GM19238 (cell line): ENCODE data around the gene DIPK1A.
"Not testable (repeated sequence)": the region's sequence is repeated elsewhere in the genome, so short reads cannot be mapped to it uniquely, and the experiment has no call there.

ENCODE experiments used
- DNase-seq: peaks from one replicate; pipeline ENCODE4 v3.0.0; 2011; ENCODE audit warnings: low spot score; ENCODE audit not compliant: insufficient read length

Gene DIPK1A

DNA sequence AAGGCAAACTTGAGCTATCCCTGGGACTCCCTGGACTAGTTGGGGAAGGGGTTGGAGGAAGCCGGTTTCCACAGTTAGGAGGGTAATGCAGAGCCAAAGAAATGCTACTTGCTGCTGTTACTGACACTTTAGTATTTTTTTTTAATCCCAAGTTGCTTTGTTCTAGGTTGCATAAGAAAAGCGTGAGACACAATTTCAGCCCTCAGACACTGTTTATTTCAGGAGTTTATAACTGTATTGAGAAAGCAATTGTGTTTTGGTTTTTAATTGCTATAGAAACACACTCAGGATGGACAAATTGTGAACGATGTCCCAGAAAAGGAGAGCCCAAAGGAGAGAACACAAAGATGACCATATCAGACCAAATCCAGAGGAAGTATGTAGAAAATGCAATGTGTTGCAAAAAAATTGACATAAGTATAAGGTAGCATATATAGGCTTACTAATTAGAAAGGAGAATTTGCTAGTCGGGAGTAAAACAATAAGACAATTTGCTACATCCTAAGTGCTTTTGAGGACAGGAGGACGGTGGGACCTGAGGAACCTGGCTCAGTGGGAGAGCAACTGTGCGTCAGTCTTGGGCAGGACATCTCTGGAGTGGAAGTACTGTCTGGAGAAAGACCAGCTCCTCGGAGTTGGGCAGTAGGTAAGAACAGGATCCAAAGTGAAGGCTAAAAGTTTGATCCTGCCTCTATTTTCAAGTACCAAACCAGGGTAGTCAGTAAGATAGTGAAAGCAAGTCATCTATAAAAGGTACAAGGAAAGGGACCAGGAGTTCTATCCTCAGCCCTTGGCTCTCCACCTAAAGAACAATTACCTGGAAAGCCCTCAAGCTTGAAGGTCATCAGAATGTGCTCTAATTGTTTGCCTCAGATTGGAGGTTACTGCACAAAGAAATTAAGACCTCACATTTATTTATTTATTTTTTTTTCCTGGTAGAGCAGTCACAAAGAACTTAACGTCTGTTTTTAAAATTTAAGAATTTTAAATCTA, 39.9 kb downstream of the DIPK1A start:
- DNase-seq = no peak

DNA sequence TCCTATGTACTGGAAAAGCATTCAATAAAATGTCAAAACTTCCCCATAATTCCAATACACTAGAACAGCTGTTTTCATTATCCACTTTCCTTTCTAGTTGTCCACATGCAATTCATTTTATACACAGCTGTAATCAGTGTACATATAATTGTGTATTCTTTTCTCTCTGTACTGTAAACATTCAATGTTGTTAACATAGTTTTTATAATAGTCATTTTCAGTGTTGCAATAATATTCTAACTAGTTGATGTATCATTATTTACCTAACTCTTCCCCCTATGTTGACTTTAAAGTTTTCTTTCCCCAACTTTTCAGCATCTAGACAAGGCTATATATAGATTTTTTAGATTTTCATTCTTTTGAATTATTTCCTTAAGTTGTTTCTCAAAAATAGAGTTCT, 44.4 kb downstream of the DIPK1A start:
- no peak for DNase-seq

DNA sequence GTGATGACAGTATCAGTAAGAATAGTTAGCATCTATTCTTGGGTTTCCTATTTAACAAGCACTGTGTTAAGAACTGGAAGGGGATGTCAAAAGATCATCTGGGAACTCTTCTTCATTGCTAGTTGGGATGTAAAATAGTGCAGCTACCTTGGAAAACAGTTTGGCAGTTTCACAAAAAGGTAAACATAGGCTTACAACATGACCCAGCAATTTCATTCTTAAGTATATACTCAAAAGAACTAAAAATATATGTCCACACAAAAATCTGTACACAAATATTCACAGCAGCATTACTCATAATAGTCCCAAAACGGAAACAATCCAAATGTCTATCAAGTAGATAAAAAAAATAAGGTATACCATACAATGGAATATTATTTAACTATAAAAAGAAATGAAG, 45.7 kb downstream of the DIPK1A start:
- no peak for DNase-seq

DNA sequence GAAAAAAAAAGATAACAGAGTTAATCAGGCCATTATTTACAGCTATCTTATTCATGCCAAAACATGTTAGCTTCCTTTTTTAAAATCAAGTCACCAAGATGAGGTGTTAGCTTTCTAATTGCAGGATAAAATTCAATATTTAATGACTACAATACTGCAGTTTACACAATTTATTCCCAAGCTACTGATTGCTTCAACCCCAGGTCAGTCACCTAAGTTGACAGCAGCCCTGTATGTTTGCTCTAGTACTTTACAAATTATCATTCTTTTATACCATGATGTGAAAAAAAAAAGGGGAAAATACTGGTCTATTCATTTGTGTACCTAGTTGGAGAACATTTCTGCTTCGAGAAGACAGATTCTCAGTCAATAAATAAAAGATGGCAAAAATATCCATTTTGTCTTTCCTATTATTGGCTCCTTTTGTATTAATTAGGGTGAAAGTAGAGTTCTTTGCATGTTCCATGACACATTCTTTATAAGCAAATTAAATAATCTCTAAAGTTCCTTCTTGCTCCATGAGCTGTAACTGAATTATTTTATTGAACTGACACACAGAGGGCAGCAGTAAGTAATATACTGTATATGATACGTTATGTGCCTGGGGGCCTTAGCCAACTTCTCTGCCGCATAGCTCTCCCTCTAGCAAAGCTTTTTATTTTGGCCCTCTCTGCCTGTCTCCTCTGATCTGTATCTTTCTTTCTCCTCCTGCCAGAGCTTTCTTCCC, 48.0 kb downstream of the DIPK1A start:
- no peak for DNase-seq

DNA sequence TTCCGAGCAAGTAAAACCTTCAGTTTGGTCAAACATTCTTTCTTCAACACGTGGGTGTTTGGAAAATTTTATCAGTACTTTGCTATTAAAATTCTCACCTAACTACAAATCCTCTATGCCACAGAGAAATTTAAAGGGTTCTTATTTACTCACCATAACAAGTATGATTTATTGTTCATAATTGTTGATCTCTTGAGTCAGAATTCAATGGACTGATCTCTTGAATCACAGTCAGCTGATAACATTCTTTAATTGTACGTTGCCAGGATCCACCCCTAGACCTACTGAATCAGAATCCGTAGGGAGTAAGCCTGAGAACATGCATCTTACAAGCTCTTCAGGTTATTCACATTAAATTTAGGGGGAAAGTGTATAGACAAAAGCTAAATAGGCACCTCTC, 51.2 kb downstream of the DIPK1A start:
- DNase-seq = no peak

DNA sequence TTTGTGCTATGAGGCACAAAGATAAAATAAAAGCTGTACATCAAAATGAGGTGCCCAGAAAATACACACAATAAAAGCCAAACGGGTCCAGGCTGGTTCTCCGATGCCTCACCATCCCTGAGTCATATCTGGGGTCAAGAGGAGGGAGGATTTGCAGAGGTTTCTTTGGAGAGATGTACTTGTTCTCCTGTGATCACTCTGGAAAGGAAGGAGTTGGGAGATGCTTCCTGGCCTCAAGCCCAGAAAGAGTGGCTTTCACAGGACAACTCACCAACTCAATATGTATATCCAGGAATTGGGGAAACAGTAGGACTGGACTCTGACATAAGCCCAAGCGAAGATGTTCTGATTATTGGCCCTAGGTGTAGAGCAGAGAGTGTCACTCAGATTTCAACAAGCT, 51.9 kb downstream of the DIPK1A start:
- no peak for DNase-seq

DNA sequence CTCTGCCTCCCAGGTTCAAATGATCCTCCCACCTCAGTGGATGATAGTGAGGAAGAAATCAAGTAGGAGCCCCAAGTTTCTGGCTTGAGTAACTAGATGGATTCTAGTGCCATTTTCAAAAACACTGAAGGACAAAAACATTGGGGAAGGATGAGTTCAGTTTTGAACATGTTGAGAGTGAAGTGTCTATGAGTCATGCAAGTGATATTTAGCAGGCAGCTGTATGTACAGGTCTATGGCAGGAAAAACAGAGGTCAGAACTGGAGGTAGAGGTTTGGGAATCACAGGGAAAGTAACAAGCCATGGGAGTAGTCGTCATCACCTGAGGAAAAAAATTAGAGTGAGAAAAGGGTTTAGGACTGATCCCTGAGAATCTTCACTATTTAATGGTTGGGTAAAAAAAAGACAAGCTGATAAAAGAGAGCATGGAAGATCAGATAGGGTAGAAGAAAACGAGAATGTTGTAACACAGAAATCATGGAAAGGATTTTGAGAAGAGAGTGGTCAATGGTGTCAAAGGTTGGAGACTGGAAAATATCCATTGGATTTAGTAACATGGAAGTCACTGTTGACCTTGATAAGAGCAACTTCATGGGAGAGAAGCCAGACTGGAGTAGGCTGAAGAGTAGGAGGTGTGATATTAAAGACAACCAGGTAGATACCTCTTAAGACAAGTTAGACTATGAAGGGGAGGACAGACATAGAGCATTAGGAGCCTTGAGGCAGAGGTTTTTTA, 53.1 kb downstream of the DIPK1A start:
- no peak for DNase-seq

DNA sequence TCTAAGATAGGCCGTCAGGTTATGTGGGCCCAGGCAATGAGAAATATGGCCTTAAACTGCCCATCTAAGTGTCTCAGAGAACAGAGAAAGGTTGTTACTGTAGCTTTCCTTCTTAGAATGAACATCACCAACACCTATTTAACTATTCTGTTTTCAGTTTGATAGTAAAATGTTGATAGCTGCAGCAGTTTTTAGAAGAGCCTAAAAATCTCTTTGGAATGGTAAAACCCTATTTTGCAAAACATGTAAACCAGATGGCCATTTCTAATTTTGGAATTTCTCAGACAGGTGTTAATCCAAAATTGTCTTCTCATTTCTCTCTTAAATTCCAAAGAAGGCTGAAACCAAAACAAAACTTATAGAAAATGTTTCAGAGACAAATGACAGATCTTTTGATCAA, 57.5 kb downstream of the DIPK1A start:
- no peak for DNase-seq

DNA sequence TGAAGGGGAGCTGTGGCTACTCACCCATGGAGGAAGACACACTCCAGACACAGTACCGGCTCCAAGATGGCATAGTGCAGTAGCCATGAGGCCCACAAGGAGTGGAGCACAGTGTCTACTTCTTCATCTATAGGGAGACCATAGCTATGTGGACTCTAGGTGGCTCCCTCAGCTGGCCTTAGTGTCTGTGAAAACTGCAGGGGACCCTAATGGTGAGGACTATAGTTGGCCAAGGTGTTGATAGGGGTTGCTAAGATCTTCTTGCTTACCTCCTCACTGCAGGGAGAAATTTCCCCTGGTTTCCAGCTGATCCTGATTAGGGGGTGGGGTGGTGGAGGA, 58.9 kb downstream of the DIPK1A start:
- no peak for DNase-seq

DNA sequence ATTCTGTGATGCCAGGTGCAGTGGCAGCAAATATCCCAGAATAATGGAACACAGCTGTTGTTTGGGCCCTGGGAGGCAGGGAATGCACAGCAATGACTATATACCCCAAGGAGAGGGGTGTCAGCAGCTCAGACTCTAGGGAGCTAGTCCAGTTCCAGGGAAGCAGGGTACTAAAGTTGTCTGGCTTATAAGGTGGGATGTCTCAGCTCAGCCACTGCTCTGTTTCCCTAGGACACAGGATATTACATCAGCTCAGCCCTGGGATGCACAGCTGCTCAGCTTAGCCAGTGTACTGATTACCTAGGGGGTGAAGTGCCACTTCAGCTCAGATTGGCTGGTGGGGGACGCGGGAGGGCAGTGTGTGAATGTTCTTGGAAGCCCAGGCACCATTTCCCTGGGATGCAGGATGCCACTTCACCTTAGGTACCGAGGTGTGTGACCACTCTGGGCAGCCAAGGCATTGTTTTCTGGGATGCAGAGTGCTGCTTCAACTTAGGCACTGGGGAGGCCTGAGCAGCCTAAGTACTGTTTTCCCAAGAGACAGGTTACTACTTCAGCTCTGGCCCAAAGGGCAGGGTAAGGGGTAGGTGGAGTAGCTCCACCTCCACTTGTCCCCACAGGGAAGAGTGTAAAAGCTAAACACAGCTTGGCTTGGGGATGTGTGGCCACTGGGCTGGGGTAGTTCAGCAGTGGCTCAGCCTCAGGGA, 59.4 kb downstream of the DIPK1A start:
- DNase-seq = no peak

DNA sequence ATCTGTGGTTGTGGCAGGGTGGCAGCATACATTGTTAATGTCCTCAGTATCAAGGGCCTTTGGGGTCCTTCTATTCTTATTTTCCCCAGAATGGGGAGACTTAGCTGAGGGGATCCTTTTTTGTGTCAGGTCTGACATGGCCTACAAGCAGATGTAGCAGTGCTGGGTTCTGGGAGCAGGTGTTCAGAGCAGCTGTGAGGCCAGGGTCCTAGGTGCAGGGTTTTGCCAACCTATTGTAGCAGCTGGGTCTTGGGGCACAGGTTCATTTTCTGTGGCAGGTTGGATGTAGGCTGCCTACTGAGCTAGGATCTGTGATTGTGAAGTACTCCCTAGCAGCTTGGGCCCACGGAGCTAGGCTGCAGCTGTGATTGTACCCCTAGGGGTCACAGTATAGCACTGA, 60.1 kb downstream of the DIPK1A start:
- no peak for DNase-seq

DNA sequence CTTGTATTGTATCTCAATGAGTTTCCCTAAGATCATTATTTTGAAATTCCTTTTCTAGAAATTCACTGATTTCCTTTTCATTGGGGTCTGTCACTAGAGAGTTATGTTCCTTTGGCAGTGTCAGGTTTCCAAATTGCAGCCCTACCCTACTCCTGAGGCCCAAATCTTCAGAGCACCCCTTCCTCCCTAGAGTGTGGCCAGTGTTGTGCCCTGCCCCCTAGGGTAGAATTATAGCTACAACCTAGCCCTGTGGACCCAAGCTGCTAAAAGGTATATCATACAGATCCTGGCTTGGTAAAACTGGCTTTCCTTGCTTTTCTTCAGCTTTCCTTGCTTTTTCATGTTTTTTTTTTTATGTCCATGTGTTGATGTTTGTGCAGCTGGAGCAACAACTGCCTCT, 60.7 kb downstream of the DIPK1A start:
- DNase-seq = no peak

DNA sequence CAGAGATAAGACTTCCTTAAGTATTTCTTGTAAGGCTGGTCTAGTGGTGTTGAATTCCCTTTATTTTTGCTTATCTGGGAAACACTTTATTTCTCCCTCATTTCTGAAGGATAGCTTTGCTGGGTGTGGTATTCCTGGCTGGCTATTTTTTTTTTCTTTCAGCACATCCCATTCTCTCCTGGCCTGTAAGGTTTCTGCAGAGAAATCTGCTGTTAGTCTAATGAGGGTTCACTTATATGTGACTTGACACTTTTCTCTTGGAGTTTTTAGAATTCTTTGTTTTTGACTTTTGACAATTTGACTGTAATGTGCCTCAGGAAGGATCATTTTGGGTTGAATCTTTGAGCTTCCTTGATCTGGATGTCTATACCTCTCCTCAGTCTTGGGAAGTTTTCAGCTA, 61.5 kb downstream of the DIPK1A start:
- no peak for DNase-seq

DNA sequence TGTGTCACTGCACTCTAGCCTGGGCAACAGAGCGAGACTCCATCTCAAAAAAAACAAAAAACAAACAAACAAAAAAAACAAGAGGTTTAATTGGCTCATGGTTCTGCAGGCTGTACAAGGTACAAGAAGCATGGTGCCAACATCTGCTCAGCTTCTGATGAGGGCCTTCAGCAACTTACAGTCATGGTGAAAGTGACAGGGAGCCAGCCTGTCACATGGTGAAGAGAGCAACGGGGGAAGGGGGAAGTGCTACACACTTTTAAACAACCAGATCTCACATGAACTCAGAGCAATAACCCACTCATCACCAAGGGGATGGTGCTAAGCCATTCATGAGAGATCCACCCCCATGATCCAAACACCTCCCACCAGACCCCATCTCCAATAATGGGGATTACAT, 63.2 kb downstream of the DIPK1A start:
- not testable (repeated sequence) for DNase-seq

DNA sequence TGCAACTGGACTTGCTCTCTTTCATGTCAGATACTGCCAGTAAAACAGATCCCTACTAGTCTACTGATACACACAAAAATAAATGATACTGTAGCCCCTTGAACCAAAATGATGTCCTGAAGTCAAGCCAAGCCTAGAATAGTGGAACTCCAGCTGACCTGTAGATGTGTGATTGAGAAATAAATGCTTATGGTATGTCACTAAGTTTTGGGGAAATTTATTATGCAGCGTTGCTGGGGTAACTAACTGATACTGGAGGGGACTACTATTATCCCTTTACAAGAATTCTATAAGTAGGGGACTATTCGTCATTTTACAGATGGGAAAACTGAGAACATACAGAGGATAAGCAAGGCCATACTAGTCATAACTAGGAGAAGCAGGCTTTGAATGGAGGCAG, 73.8 kb downstream of the DIPK1A start:
- DNase-seq = no peak

DNA sequence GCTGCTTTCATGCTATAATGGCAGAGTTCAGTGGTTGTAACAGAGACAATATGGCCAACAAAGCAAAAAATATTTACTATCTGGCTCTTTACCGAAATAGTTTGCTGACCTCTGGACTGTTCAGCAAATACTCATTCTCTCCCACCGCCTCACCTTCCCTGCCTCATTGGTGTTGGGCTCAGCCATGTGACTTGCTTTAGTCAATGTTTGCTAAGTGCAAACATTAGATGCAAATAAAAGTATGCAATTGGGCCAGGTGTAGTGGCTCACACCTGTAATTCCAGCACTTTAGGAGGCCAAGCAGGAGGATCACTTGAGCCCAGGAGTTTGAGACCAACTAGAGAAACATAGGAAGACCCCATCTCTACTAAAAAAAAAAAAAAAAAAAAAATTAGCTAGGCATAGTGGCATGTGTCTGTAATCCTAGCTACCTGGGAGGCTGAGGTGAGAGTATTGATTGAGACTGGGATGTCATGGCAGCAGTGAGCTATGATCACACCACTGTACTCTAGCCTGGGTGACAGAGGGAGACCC, 74.3 kb downstream of the DIPK1A start:
- DNase-seq = no peak

DNA sequence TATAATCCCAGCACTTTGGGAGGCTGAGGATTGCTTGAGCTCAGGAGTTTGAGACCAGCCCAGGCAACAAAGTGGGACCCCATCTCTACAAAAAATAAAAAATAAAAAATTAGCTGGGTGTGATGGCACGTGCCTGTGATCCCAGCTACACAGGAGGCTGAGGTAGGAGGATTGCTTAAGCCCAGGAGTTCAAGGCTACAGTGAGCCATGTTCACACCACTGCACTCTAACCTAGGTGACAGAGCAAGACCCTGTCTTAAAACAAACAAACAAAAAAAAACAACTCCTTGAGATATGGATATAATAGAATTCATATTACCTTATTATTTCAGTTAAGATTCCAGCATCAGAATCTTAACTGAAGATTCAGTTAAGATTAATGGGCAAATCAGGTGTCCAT, 77.1 kb downstream of the DIPK1A start:
- DNase-seq = no peak

DNA sequence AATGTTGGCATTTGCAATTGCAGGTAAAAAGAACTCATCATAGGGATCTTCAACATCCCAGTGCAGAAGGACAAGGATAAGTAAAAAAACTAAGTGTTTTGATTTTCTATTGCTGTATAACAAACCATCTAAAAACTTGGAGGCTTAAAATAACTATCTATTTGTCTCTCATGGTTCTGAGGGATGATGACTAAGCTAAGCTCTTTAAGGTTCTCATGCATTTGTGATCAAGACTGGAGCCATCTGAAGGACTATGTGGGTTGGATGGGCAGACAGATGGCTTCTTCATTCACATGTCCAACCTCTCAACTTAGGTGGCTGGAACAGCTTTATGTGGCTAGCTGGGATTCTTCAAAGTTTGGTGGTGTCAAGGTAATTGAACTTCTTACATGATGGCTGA, 78.0 kb downstream of the DIPK1A start:
- no peak for DNase-seq

DNA sequence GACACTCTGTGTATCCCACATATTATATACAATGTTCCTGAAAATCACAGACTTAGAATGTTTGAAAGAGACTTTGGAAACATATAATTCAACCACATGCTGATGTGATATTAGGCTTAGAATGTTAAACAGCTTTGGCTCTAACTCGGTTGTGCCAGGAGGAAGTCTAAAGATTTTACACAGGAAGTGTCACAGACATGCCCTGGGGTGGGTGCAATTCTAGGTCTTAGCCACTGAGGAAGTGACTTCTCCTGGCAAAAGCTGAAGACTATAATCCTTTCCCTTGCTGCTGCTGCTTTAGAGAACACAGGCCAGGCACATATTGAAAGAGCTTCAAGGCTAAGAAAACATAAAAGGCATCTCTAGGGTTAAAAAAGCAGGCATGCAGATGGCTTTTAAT, 78.4 kb downstream of the DIPK1A start:
- DNase-seq = no peak

DNA sequence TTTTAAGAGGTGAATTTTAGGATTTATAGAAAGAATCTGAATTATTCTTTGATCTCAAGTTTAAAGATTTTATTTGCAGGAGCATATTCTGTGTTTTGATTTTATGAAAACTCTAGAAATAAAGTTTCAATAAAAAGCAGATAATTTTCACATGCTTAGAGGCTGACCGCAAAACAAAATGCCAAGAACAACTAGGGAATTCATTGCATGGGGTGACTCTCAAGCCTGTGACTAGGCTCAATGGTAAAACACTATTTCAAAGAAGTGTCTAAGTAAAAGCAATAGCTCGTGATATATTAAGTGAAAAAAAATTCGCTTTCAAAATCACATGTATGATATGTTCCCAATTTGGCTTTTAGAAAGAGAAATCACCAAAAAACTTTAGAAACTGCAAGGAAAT, 79.9 kb downstream of the DIPK1A start:
- DNase-seq = no peak

DNA sequence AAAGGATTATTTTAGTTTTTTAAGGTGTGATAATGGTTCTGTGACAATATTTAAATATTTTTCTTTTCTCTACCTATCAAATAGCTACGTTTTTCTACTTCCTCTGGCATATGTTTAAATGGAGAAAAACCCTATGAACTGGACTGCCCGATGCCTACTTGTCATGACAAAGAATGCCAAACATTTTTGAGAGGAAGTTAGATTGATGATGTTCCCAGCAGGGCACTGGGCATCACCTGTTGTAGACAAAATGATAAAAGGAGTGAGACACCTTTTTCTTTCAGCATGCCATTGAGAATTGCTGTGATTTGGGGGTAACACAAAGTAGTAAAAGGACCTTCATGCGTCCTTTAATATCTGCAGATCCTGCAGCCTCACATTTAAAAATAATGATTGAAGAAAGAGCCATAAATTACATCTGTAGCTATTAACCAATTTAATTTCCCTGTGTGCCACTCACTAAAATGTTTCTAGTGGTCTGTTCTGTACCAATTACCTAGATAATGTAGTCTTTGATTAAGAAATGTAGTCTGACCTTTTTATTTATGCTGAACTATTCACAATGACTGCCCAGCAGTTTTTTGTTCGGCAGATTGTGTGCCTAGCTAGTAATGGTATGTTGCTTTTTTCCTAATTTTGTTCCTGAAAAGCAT, 81.8 kb downstream of the DIPK1A start:
- DNase-seq = no peak
